Measurements from ENCODE around the gene MLLT3.

The MLLT3 gene

GRCh38 chr9:20340511-20340861 lies 281.8 kb downstream of the MLLT3 start:
- H3K4me1 ChIP-seq (ENCODE audit: control insufficient read depth, insufficient read depth, low read length) = no peaks in the 10 kb centered on the region
- no peaks in the 10 kb centered on the region for H3K27me3 ChIP-seq (ENCODE audit: control insufficient read depth, insufficient read depth, low read length)
- no peak overlapping the region for H3K9ac ChIP-seq (ENCODE audit: low read length)
- no peaks in the 10 kb centered on the region for H3K36me3 ChIP-seq (ENCODE audit: control insufficient read depth, insufficient read depth, low read length)
- no peak overlapping the region for H3K27ac ChIP-seq (ENCODE audit: low read depth, low read length)
- no peak overlapping the region for H3K4me3 ChIP-seq (ENCODE audit: low read length)

- no peaks in the 10 kb centered on the region for H3K4me1 ChIP-seq (ENCODE audit: control insufficient read depth, insufficient read depth, low read length)
- no peak overlapping the region for H3K27ac ChIP-seq (ENCODE audit: low read depth, low read length)
- H3K36me3 ChIP-seq (ENCODE audit: control insufficient read depth, insufficient read depth, low read length) = no peaks in the 10 kb centered on the region
- H3K27me3 ChIP-seq (ENCODE audit: control insufficient read depth, insufficient read depth, low read length) = no peaks in the 10 kb centered on the region
- no peak overlapping the region for H3K9ac ChIP-seq (ENCODE audit: low read length)
- H3K4me3 ChIP-seq (ENCODE audit: low read length) = no peak overlapping the region
Observed at GRCh38 chr9:20335668-20336332, 286.5 kb downstream of the MLLT3 start.

- Histone ChIP-seq H3K9ac (ENCODE audit: low read length) (no peak overlapping the region), H3K27ac (ENCODE audit: low read depth, low read length) (no peak overlapping the region), H3K27me3 (ENCODE audit: control insufficient read depth, insufficient read depth, low read length) (no peaks in the 10 kb centered on the region), H3K4me3 (ENCODE audit: low read length) (no peak overlapping the region), H3K36me3 (ENCODE audit: control insufficient read depth, insufficient read depth, low read length) (no peaks in the 10 kb centered on the region), H3K4me1 (ENCODE audit: control insufficient read depth, insufficient read depth, low read length) (no peaks in the 10 kb centered on the region)
Observed at GRCh38 chr9:20333991-20334390, 288.3 kb downstream of the MLLT3 start.

GRCh38 chr9:20331095-20331685 lies 291.1 kb downstream of the MLLT3 start:
- Histone ChIP-seq H3K27ac (ENCODE audit: low read depth, low read length) (no peak overlapping the region), H3K4me1 (ENCODE audit: control insufficient read depth, insufficient read depth, low read length) (no peaks in the 10 kb centered on the region), H3K27me3 (ENCODE audit: control insufficient read depth, insufficient read depth, low read length) (no peaks in the 10 kb centered on the region), H3K4me3 (ENCODE audit: low read length) (no peak overlapping the region), H3K9ac (ENCODE audit: low read length) (no peak overlapping the region), H3K36me3 (ENCODE audit: control insufficient read depth, insufficient read depth, low read length) (no peaks in the 10 kb centered on the region)

GRCh38 chr9:20330688-20331087 lies 291.6 kb downstream of the MLLT3 start:
- Histone ChIP-seq H3K4me1 (ENCODE audit: control insufficient read depth, insufficient read depth, low read length) (no peaks in the 10 kb centered on the region), H3K27me3 (ENCODE audit: control insufficient read depth, insufficient read depth, low read length) (no peaks in the 10 kb centered on the region), H3K36me3 (ENCODE audit: control insufficient read depth, insufficient read depth, low read length) (no peaks in the 10 kb centered on the region), H3K9ac (ENCODE audit: low read length) (no peak overlapping the region), H3K4me3 (ENCODE audit: low read length) (no peak overlapping the region), H3K27ac (ENCODE audit: low read depth, low read length) (no peak overlapping the region)

- Histone ChIP-seq H3K27me3 (ENCODE audit: control insufficient read depth, insufficient read depth, low read length) (no peaks in the 10 kb centered on the region), H3K9ac (ENCODE audit: low read length) (no peak overlapping the region), H3K4me1 (ENCODE audit: control insufficient read depth, insufficient read depth, low read length) (no peaks in the 10 kb centered on the region), H3K36me3 (ENCODE audit: control insufficient read depth, insufficient read depth, low read length) (no peaks in the 10 kb centered on the region), H3K4me3 (ENCODE audit: low read length) (no peak overlapping the region), H3K27ac (ENCODE audit: low read depth, low read length) (no peak overlapping the region)
Observed at GRCh38 chr9:20326516-20326915, 295.8 kb downstream of the MLLT3 start.

- no peak overlapping the region for H3K9ac ChIP-seq (ENCODE audit: low read length)
- H3K27me3 ChIP-seq (ENCODE audit: control insufficient read depth, insufficient read depth, low read length) = no peaks in the 10 kb centered on the region
- no peak overlapping the region for H3K4me3 ChIP-seq (ENCODE audit: low read length)
- no peak overlapping the region for H3K27ac ChIP-seq (ENCODE audit: low read depth, low read length)
- no peaks in the 10 kb centered on the region for H3K36me3 ChIP-seq (ENCODE audit: control insufficient read depth, insufficient read depth, low read length)
- peaks cover 11% of the 10 kb centered on the region for H3K4me1 ChIP-seq (ENCODE audit: control insufficient read depth, insufficient read depth, low read length)
Observed at GRCh38 chr9:20325008-20325407, 297.3 kb downstream of the MLLT3 start.

GRCh38 chr9:20322212-20322611 lies 300.1 kb downstream of the MLLT3 start:
- Histone ChIP-seq H3K4me3 (ENCODE audit: low read length) (no peak overlapping the region), H3K4me1 (ENCODE audit: control insufficient read depth, insufficient read depth, low read length) (peaks cover 18% of the 10 kb centered on the region), H3K9ac (ENCODE audit: low read length) (no peak overlapping the region), H3K36me3 (ENCODE audit: control insufficient read depth, insufficient read depth, low read length) (no peaks in the 10 kb centered on the region), H3K27ac (ENCODE audit: low read depth, low read length) (no peak overlapping the region), H3K27me3 (ENCODE audit: control insufficient read depth, insufficient read depth, low read length) (no peaks in the 10 kb centered on the region)

- Histone ChIP-seq H3K9ac (ENCODE audit: low read length) (no peak overlapping the region), H3K4me1 (ENCODE audit: control insufficient read depth, insufficient read depth, low read length) (peaks cover 18% of the 10 kb centered on the region), H3K4me3 (ENCODE audit: low read length) (no peak overlapping the region), H3K27ac (ENCODE audit: low read depth, low read length) (no peak overlapping the region), H3K36me3 (ENCODE audit: control insufficient read depth, insufficient read depth, low read length) (no peaks in the 10 kb centered on the region), H3K27me3 (ENCODE audit: control insufficient read depth, insufficient read depth, low read length) (no peaks in the 10 kb centered on the region)
Observed at GRCh38 chr9:20321423-20322082, 300.7 kb downstream of the MLLT3 start.

- H3K9ac ChIP-seq (ENCODE audit: low read length) = no peak overlapping the region
- H3K36me3 ChIP-seq (ENCODE audit: control insufficient read depth, insufficient read depth, low read length) = no peaks in the 10 kb centered on the region
- peak overlapping the region; percentile 73 for H3K27ac ChIP-seq (ENCODE audit: low read depth, low read length)
- no peaks in the 10 kb centered on the region for H3K27me3 ChIP-seq (ENCODE audit: control insufficient read depth, insufficient read depth, low read length)
- no peak overlapping the region for H3K4me3 ChIP-seq (ENCODE audit: low read length)
- peaks cover 20% of the 10 kb centered on the region for H3K4me1 ChIP-seq (ENCODE audit: control insufficient read depth, insufficient read depth, low read length)
Observed at GRCh38 chr9:20320921-20321320, 301.4 kb downstream of the MLLT3 start.

GRCh38 chr9:20319641-20320337 lies 302.5 kb downstream of the MLLT3 start:
- peaks cover 25% of the 10 kb centered on the region for H3K4me1 ChIP-seq (ENCODE audit: control insufficient read depth, insufficient read depth, low read length)
- H3K9ac ChIP-seq (ENCODE audit: low read length) = no peak overlapping the region
- no peak overlapping the region for H3K4me3 ChIP-seq (ENCODE audit: low read length)
- peak overlapping the region; percentile 73 for H3K27ac ChIP-seq (ENCODE audit: low read depth, low read length)
- no peaks in the 10 kb centered on the region for H3K27me3 ChIP-seq (ENCODE audit: control insufficient read depth, insufficient read depth, low read length)
- H3K36me3 ChIP-seq (ENCODE audit: control insufficient read depth, insufficient read depth, low read length) = no peaks in the 10 kb centered on the region

GRCh38 chr9:20319241-20319640 lies 303.1 kb downstream of the MLLT3 start:
- Histone ChIP-seq H3K27me3 (ENCODE audit: control insufficient read depth, insufficient read depth, low read length) (no peaks in the 10 kb centered on the region), H3K9ac (ENCODE audit: low read length) (no peak overlapping the region), H3K36me3 (ENCODE audit: control insufficient read depth, insufficient read depth, low read length) (no peaks in the 10 kb centered on the region), H3K4me3 (ENCODE audit: low read length) (no peak overlapping the region), H3K27ac (ENCODE audit: low read depth, low read length) (peak overlapping the region; percentile 73), H3K4me1 (ENCODE audit: control insufficient read depth, insufficient read depth, low read length) (peaks cover 25% of the 10 kb centered on the region)
